DOHH2 (cell line): Measurements from ENCODE around the gene TMC7.

Experiments used
- CTCF ChIP-seq: fragments of 200-600 bp; sonication (generic); IDR thresholded peaks from one replicate; pipeline ENCODE4 v1.5.1; 2014; ENCODE audit warnings: antibody characterized with exemption, mild to moderate bottlenecking, low read depth, low read length; ENCODE audit not compliant: poor library complexity, severe bottlenecking
- EZH2phosphoT487 ChIP-seq: fragments of 200-600 bp; sonication (generic); IDR thresholded peaks from 2 replicates; pipeline ENCODE4 v1.6.1; 2017; ENCODE audit warnings: borderline replicate concordance, mild to moderate bottlenecking, antibody characterized with exemption, low read length, moderate library complexity, mixed read lengths

- TF ChIP-seq CTCF: no peak
- no peak for TF ChIP-seq EZH2phosphoT487
Observed at GRCh38 chr16:18969855-18970240, 13.9 kb upstream of the TMC7 start.
